GM19467 (cell line): Measurements from ENCODE around the gene NECAB3.
"Not testable (repeated sequence)": the region's sequence is repeated elsewhere in the genome, so short reads cannot be mapped to it uniquely, and the experiment has no call there.

Experiments
- ATAC-seq: cut with Tn5 transposase; IDR thresholded peaks from one replicate; pipeline ENCODE4 v1.9.1; 2021; ENCODE audit warnings: mild to moderate bottlenecking, moderate library complexity; ENCODE audit not compliant: unreplicated experiment

NECAB3 gene

DNA sequence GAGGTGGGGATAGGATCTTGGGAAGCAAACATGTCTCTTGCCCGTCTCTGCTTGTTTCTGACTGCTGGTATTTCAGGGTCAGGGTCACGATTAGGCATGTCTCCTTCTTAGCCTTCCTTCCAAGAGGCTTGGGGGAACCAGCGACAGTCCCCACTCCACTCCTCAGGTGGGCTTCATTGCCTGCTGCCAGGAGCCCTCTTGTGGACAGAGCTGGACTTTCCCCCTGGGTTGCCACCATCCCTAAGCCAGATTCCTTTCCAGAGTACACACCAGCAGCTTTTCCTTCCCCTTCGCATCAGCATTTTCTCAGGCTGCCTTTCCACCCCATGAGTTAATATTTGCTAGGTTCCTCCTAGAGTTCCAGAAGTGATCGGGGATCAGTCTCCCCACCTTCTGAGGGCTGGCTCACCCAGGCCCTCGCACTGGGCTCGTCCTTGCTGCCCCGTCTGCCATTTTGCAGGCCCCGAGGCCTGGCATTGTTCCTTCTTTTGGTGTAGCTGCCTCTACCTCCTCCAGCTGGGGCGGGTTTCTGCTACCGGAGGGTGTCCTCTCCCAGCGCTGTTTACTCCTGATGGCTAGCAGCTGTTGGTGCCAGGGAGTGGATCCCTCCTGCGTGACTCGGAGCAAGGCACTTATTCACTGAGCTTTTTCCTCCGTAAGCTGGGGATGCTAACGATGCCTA, 20.9 kb downstream of the NECAB3 start:
- no peak for ATAC-seq

- ATAC-seq, result no peak
These were observed 22.6 kb downstream of the NECAB3 start for GRCh38 chr20:33651562-33652048.

- ATAC-seq, result no peak
These were observed 23.3 kb downstream of the NECAB3 start for GRCh38 chr20:33650753-33651561.

DNA sequence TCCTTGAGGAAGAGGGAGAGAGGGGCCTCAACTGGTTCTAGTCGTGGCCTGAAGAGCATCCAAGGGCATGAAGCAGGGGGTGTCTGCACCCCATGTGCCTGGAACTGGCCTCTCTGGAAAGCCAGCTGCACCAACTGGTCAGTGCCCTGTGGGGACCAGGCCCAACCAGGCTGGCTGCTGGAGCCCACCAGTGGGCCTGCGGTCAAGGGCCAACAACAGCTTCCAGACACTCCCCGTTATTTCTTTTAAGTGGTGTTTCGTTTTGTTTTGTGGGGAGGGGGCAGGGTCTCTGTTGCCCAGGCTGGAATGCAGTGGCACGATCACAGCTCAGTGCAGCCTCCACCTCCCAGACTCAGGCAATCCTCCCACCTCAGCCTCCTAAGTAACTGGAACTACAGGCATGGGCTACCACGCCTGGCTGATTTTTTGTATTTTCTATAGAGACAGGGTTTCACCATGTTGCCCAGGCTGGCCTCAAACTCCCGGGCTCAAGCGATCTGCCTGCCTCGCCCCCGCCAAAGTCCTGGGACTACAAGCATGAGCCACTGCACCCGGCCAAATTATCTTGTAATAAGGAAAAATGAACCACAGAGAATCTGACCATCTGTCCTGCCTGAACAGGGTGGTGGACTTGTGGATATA, 24.0 kb downstream of the NECAB3 start:
- ATAC-seq, result no peak

DNA sequence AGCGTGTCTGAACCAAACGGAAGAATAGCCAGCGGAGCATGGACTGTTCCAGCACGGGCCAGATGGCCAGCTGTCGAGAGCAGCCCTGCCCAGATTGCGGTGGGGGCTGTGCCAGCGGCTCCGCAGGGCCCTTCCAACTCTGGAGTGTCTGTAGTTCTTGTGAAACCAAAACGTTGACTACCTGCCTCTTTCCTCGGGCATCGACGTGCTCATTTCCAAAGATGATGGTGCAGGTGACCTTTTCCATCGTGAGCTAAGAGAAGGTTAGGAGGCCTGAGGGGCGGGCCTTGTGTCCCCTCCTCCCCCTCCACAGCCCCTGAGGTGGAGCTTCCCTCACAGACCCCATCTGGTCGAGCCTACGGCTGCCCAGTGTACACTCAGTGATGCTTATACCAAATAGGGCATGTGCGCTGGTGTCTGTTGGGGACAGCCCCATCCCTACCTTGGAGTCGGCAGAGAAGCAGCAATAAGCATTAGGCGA, 25.0 kb downstream of the NECAB3 start:
- no peak for ATAC-seq

- no peak for ATAC-seq
These were observed 25.7 kb downstream of the NECAB3 start for GRCh38 chr20:33648396-33649004.

- ATAC-seq, result peak; percentile 48
These were observed 26.4 kb downstream of the NECAB3 start for GRCh38 chr20:33647603-33648395.

DNA sequence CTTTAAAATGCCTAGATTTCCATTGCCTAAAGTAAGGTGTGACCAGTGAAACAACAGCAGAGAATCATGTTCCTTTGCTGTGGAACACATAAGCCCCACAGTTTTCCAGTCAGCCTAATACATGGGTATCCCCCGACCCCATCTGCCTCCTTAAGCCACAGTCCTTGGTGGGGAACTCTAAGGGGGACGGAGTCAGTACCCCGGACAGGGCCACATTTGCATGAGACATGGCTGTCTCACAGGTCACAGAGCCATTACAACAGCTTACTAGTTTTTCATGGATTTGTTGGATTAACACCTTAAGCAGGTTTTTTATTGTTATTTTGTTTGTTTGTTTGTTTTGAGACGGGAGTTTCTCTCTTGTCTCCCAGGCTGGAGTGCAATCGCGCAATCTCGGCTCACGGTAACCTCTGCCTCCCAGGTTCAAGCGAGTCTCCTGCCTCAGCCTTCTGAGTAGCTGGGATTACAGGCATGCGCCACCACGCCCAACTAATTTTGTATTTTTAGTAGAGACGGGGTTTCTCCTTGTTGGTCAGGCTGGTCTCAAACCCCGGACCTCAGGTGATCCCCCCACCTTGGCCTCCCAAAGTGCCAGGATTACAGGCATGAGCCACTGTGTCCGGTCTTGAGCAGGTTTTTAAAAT, 27.1 kb downstream of the NECAB3 start:
- ATAC-seq, result not testable (repeated sequence)

DNA sequence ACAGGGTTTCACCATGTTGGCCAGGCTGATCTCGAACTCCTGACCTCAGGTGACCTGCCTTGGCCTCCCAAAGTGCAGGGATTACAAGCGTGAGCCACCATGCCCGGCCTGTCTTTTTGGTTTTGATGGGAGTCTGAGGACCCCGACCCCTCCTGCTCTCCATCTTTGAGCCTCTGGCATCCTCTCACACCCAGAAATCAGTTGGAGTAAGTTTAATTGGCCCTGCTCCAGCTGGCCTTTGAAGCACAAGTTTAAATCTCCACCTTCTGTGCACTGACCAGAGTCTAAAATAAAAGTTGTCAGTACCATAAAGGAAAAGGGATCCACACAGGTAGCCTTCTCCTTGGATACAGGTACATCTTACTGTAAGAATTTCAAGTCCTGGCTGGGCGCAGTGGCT, 28.0 kb downstream of the NECAB3 start:
- no peak for ATAC-seq

- no peak for ATAC-seq
These were observed 28.8 kb downstream of the NECAB3 start for GRCh38 chr20:33645396-33645795.

- no peak for ATAC-seq
These were observed 29.2 kb downstream of the NECAB3 start for GRCh38 chr20:33645072-33645358.

GRCh38 chr20:33644313-33645071, 29.7 kb downstream of the NECAB3 start:
- no peak for ATAC-seq

GRCh38 chr20:33640287-33640686, 33.9 kb downstream of the NECAB3 start:
- ATAC-seq, result no peak

GRCh38 chr20:33636776-33637175, 37.5 kb downstream of the NECAB3 start:
- ATAC-seq, result no peak

DNA sequence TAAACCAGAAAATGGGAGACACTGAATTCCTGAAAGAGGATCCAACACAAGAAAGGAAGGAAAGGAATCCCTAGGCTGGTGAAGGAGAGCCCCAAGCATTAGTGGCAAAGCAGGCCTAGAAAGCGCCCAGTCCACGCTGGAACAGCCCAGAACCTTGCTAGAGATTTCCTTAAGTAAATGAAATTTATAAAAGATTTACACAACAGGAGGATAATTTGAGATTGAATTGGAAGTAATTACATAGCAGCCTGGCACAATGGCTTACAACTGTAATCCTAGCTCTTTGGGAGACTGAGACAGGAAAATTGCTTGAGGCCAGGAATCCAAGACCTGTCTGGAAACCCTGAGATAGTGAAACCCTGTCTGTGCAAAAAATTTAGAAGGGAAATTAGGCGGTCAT, 38.9 kb downstream of the NECAB3 start:
- ATAC-seq, result no peak

GRCh38 chr20:33631910-33632309, 42.3 kb downstream of the NECAB3 start:
- ATAC-seq, result not testable (repeated sequence)

DNA sequence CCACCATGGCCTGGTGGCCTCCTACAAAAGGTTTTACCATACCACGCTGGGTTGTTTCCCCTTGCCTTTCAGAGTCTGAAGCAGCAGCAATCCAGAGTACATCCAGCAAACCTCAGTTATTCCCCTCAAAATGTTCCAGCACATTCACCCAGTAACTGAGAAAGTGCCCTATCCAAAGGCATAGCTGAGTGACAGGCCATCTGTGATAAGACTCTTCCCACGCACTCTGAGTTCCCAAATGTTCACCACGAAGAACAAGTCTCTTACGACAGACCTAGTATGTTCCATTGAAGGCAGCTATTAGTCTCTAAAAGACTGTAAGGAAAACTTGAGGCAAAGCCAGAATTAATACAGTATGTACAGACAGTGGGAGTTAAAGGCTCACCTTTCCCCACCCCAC, 43.7 kb downstream of the NECAB3 start:
- ATAC-seq, result no peak

GRCh38 chr20:33629979-33630378, 44.2 kb downstream of the NECAB3 start:
- ATAC-seq, result no peak

- ATAC-seq, result no peak
These were observed 44.7 kb downstream of the NECAB3 start for GRCh38 chr20:33629533-33629932.
